Fibroblast of lung (primary cell): ENCODE results near the gene HAUS3.

ENCODE experiments used
- EZH2 ChIP-seq: IDR thresholded peaks from 2 replicates; pipeline ENCODE4 v1.5.1; 2012; ENCODE audit warnings: low read length, control low read depth, mild to moderate bottlenecking; ENCODE audit errors: missing control alignments
- TF ChIP-seq, protein P1 (sequence below), 2 donors: IDR thresholded peaks in 1 of 2; conservative IDR thresholded peaks in 1 of 2; 1 replicate in 1 of 2; 2 replicates in 1 of 2; pipeline ENCODE4 v1.5.1; 2011 to 2012; ENCODE audit warnings: low read length in 2 of 2, control low read depth in 1 of 2, inconsistent platforms in 1 of 2, low read depth in 1 of 2, mild to moderate bottlenecking in 1 of 2

- TF ChIP-seq, protein P1, sequence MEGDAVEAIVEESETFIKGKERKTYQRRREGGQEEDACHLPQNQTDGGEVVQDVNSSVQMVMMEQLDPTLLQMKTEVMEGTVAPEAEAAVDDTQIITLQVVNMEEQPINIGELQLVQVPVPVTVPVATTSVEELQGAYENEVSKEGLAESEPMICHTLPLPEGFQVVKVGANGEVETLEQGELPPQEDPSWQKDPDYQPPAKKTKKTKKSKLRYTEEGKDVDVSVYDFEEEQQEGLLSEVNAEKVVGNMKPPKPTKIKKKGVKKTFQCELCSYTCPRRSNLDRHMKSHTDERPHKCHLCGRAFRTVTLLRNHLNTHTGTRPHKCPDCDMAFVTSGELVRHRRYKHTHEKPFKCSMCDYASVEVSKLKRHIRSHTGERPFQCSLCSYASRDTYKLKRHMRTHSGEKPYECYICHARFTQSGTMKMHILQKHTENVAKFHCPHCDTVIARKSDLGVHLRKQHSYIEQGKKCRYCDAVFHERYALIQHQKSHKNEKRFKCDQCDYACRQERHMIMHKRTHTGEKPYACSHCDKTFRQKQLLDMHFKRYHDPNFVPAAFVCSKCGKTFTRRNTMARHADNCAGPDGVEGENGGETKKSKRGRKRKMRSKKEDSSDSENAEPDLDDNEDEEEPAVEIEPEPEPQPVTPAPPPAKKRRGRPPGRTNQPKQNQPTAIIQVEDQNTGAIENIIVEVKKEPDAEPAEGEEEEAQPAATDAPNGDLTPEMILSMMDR (conservative IDR thresholded peaks at IDR 0.05 in 1 of 2, IDR thresholded peaks at IDR 0.05 in 1 of 2; ENCODE audit: low read depth in 1 of 2, low read length in 2 of 2): no peak
- no peak for TF ChIP-seq EZH2
Measured at GRCh38 chr4:2289955-2290333, 48.0 kb upstream of the HAUS3 start.
